Stomach (tissue), 4 donors: ENCODE data around the gene TBXAS1.

Experiments
- CTCF ChIP-seq, 7 experiments: fragments of 450-650 bp in 4 of 7; fragments of 200-600 bp in 3 of 7; sonication (generic) in 3 of 7; IDR thresholded peaks; one replicate each; pipeline ENCODE4 v1.5.1; 2016 to 2019; ENCODE audit warnings: antibody characterized with exemption in 7 of 7, control low read depth in 2 of 7, mild to moderate bottlenecking in 1 of 7
- EP300 ChIP-seq: sonication (generic); formaldehyde crosslinking; IDR thresholded peaks from one replicate; pipeline ENCODE4 v1.6.1; 2017; ENCODE audit warnings: antibody characterized with exemption

- TF ChIP-seq EP300 (no peak), CTCF (IDR thresholded peaks at IDR 0.05) (no peak)
These were observed 139.9 kb downstream of the TBXAS1 start for GRCh38 chr7:139968931-139969330.
